GM21786 (cell line): Measurements from ENCODE around the gene MYO1H.
"Not testable (repeated sequence)": the region's sequence is repeated elsewhere in the genome, so short reads cannot be mapped to it uniquely, and the experiment has no call there.

ENCODE experiments used
- ATAC-seq: cut with Tn5 transposase; IDR thresholded peaks from one replicate; pipeline ENCODE4 v1.9.1; 2021; ENCODE audit not compliant: unreplicated experiment

Gene MYO1H

GRCh38 chr12:109406147-109406546, 58.4 kb downstream of the MYO1H start:
- ATAC-seq: not testable (repeated sequence)

- ATAC-seq: no peak
Measured at GRCh38 chr12:109418848-109419480, 71.3 kb downstream of the MYO1H start.

GRCh38 chr12:109421355-109422087, 73.8 kb downstream of the MYO1H start:
- no peak for ATAC-seq

- ATAC-seq: no peak
Measured at GRCh38 chr12:109422251-109422650, 74.6 kb downstream of the MYO1H start.

- ATAC-seq: no peak
Measured at GRCh38 chr12:109423392-109423791, 75.7 kb downstream of the MYO1H start.

GRCh38 chr12:109428037-109428629, 80.4 kb downstream of the MYO1H start:
- no peak for ATAC-seq

GRCh38 chr12:109428804-109429203, 81.1 kb downstream of the MYO1H start:
- not testable (repeated sequence) for ATAC-seq

- ATAC-seq: no peak
Measured at GRCh38 chr12:109430244-109430643, 82.5 kb downstream of the MYO1H start.

- ATAC-seq: no peak
Measured at GRCh38 chr12:109432431-109432830, 84.7 kb downstream of the MYO1H start.

GRCh38 chr12:109432842-109433304, 85.2 kb downstream of the MYO1H start:
- ATAC-seq: no peak

GRCh38 chr12:109433618-109434017, 85.9 kb downstream of the MYO1H start:
- ATAC-seq: no peak

- ATAC-seq: no peak
Measured at GRCh38 chr12:109434582-109434981, 86.9 kb downstream of the MYO1H start.

- no peak for ATAC-seq
Measured at GRCh38 chr12:109435428-109436187, 87.9 kb downstream of the MYO1H start.

GRCh38 chr12:109436188-109436560, 88.5 kb downstream of the MYO1H start:
- no peak for ATAC-seq

GRCh38 chr12:109439181-109439580, 91.5 kb downstream of the MYO1H start:
- ATAC-seq: no peak

GRCh38 chr12:109439951-109440350, 92.3 kb downstream of the MYO1H start:
- ATAC-seq: not testable (repeated sequence)

- no peak for ATAC-seq
Measured at GRCh38 chr12:109440851-109441490, 93.3 kb downstream of the MYO1H start.

- no peak for ATAC-seq
Measured at GRCh38 chr12:109443794-109444193, 96.1 kb downstream of the MYO1H start.

GRCh38 chr12:109444259-109444658, 96.6 kb downstream of the MYO1H start:
- no peak for ATAC-seq

GRCh38 chr12:109445191-109445609, 97.5 kb downstream of the MYO1H start:
- ATAC-seq: no peak

GRCh38 chr12:109446869-109447268, 99.2 kb downstream of the MYO1H start:
- ATAC-seq: no peak
